Measurements from ENCODE around the gene MAML2.

Gene MAML2

GRCh38 chr11:96152623-96153022 is 190.4 kb downstream of the MAML2 start:
- DNase-seq: no peak
- Histone ChIP-seq H3K79me2 (ENCODE audit: low read length) (peaks cover 21% of the 10 kb centered on the region), H3K27me3 (replicated peaks; ENCODE audit: insufficient read depth, low read length) (no peaks in the 10 kb centered on the region), H3K9me3 (replicated peaks; ENCODE audit: insufficient read depth, low read length) (no peaks in the 10 kb centered on the region), H3K4me3 (ENCODE audit: low read length) (no peak overlapping the region), H3K27ac (ENCODE audit: low read length) (no peak overlapping the region), H4K20me1 (ENCODE audit: insufficient read depth, low read length) (no peaks in the 10 kb centered on the region), H3K9me2 (replicated peaks; ENCODE audit: insufficient read depth, low read length) (no peaks in the 10 kb centered on the region), H3K4me2 (ENCODE audit: low read depth, low read length) (no peak overlapping the region), H3K9ac (ENCODE audit: low read length) (no peak overlapping the region), H2AFZ (ENCODE audit: low read length) (no peak overlapping the region), H3F3A (ENCODE audit: insufficient read depth, low read length) (peaks cover 15% of the 10 kb centered on the region; the same call in 1 of the 2 replicates), H3K36me3 (replicated peaks; ENCODE audit: insufficient read depth, low read length) (no peaks in the 10 kb centered on the region), H3K4me1 (ENCODE audit: low read length) (peaks cover 19% of the 10 kb centered on the region)
- no peak for TF ChIP-seq EZH2phosphoT487 (IDR thresholded peaks at IDR 0.05; ENCODE audit: low read length)
- TF ChIP-seq, protein P1, sequence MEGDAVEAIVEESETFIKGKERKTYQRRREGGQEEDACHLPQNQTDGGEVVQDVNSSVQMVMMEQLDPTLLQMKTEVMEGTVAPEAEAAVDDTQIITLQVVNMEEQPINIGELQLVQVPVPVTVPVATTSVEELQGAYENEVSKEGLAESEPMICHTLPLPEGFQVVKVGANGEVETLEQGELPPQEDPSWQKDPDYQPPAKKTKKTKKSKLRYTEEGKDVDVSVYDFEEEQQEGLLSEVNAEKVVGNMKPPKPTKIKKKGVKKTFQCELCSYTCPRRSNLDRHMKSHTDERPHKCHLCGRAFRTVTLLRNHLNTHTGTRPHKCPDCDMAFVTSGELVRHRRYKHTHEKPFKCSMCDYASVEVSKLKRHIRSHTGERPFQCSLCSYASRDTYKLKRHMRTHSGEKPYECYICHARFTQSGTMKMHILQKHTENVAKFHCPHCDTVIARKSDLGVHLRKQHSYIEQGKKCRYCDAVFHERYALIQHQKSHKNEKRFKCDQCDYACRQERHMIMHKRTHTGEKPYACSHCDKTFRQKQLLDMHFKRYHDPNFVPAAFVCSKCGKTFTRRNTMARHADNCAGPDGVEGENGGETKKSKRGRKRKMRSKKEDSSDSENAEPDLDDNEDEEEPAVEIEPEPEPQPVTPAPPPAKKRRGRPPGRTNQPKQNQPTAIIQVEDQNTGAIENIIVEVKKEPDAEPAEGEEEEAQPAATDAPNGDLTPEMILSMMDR (IDR thresholded peaks at IDR 0.05; ENCODE audit: low read length): no peak
- TF ChIP-seq EZH2 (optimal IDR thresholded peaks at IDR 0.05; ENCODE audit: low read depth, low read length): no peak

DNA sequence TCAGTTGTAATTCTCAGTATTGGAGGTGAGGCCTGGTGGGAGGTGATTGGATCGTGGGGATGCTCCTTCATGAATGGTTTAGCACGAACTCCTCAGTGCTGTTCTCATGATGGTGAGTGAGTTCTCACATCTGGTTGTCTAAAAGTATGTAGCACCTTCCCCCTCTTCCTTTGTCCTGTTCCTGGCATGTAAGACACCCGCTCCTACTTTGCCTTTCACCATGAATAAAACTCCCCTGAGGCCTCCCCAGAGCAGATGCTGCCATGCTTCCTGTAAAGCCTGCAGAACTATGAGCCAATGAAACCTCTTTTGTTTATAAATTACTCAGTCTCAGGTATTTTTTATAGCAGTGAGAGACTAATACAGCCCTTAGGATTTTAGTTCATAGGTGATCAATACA is 191.5 kb downstream of the MAML2 start:
- Histone ChIP-seq H2AFZ (ENCODE audit: low read length) (no peak overlapping the region), H3K27ac (ENCODE audit: low read length) (no peak overlapping the region), H4K20me1 (ENCODE audit: insufficient read depth, low read length) (no peaks in the 10 kb centered on the region), H3K79me2 (ENCODE audit: low read length) (peaks cover 21% of the 10 kb centered on the region), H3K27me3 (replicated peaks; ENCODE audit: insufficient read depth, low read length) (no peaks in the 10 kb centered on the region), H3K4me1 (ENCODE audit: low read length) (peaks cover 8% of the 10 kb centered on the region), H3K4me3 (ENCODE audit: low read length) (no peak overlapping the region), H3F3A (ENCODE audit: insufficient read depth, low read length) (peaks cover 4% of the 10 kb centered on the region; the same call in 1 of the 2 replicates), H3K9me3 (replicated peaks; ENCODE audit: insufficient read depth, low read length) (no peaks in the 10 kb centered on the region), H3K4me2 (ENCODE audit: low read depth, low read length) (no peak overlapping the region), H3K9me2 (replicated peaks; ENCODE audit: insufficient read depth, low read length) (no peaks in the 10 kb centered on the region), H3K36me3 (replicated peaks; ENCODE audit: insufficient read depth, low read length) (no peaks in the 10 kb centered on the region), H3K9ac (ENCODE audit: low read length) (no peak overlapping the region)
- no peak for DNase-seq
- TF ChIP-seq EZH2 (optimal IDR thresholded peaks at IDR 0.05; ENCODE audit: low read depth, low read length) (no peak), EZH2phosphoT487 (IDR thresholded peaks at IDR 0.05; ENCODE audit: low read length) (no peak)
- TF ChIP-seq, protein P1 (IDR thresholded peaks at IDR 0.05; ENCODE audit: low read length): no peak

DNA sequence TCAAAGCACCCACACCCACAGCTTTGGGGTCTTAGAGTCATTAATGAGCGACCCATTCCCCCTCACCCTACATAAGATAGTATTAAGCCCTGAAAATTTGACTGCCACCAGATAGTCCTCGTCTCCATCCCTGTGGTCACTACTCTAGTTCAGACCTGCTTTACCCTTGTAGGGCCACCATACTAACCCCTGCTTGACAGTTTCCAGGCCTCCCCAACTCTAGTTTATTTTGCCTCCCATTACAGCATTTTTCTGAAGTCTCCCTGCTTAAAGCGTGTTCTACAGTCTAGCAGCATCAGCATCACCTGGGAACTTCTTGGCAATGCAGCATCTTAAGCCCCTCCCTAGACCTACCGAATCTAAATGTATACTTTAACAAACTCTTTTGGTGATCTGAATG is 192.4 kb downstream of the MAML2 start:
- Histone ChIP-seq H3K27me3 (replicated peaks; ENCODE audit: insufficient read depth, low read length) (no peaks in the 10 kb centered on the region), H3F3A (ENCODE audit: insufficient read depth, low read length) (no peaks in the 10 kb centered on the region), H3K9ac (ENCODE audit: low read length) (no peak overlapping the region), H3K79me2 (ENCODE audit: low read length) (peaks cover 12% of the 10 kb centered on the region), H4K20me1 (ENCODE audit: insufficient read depth, low read length) (no peaks in the 10 kb centered on the region), H3K9me2 (replicated peaks; ENCODE audit: insufficient read depth, low read length) (no peaks in the 10 kb centered on the region), H3K9me3 (replicated peaks; ENCODE audit: insufficient read depth, low read length) (no peaks in the 10 kb centered on the region), H3K4me3 (ENCODE audit: low read length) (no peak overlapping the region), H2AFZ (ENCODE audit: low read length) (no peak overlapping the region), H3K36me3 (replicated peaks; ENCODE audit: insufficient read depth, low read length) (no peaks in the 10 kb centered on the region), H3K4me1 (ENCODE audit: low read length) (no peaks in the 10 kb centered on the region), H3K27ac (ENCODE audit: low read length) (no peak overlapping the region), H3K4me2 (ENCODE audit: low read depth, low read length) (no peak overlapping the region)
- DNase-seq: no peak
- TF ChIP-seq EZH2 (optimal IDR thresholded peaks at IDR 0.05; ENCODE audit: low read depth, low read length) (no peak), EZH2phosphoT487 (IDR thresholded peaks at IDR 0.05; ENCODE audit: low read length) (no peak)
- TF ChIP-seq, protein P1 (IDR thresholded peaks at IDR 0.05; ENCODE audit: low read length): no peak

Measured in MM.1S (cell line).